ENCODE results near the gene CIAPIN1. TPM values are rescaled to one million over a fixed set of nuclear protein-coding genes. Genes with fewer than 3 reads are reported as not detected.

CIAPIN1 gene
- total and polyA plus RNA-seq, 2 donors from 2014 or later, result 53.6 to 56.3 TPM

DNA sequence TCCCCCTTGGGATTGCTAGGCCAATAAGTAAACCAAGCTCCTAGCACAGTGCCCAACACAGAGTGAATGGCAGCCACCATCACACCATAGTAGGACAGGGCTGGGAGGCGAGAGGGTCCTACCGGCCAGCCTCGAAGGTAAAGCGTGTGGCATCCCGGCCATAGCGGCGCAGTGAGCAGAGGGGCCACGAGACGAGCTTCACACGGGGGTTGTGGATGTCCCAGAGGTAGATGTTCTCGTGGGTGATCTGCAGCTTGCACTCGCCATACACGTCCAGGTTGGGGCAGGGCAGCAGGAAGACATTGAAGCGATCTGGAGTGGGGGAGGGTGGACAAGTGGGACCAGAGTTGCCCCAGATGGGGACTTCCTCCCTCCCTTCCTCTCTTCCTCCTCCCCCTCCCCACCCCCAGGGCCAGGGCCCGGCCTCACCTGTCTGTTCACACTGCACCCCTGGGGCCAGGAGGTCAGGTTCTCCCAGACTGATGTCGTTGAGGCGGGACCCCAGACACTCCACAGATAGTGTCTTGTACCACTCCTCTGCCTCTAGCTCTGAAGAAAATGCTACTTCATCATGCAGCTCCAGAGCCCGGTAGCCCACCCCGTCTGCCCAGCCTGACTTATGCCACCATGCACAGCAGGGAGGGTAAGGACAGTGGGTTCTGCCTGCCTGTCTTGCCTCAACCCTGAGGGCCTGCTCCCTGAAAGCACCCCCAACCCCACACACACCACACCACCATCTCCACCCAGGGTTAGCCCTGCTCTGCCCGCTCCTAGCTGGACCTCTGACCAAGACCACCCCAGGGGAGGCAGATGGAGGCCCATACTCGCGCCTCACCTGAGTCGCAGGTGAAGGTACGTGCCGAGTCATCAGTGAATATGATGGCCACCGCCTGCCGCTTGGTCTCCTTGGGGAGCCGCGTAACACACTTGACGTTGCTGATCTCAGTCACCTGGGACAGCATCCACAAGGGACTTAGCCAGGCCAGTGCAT lies 27.8 kb upstream of the CIAPIN1 start:
- Histone ChIP-seq H3K27me3 (ENCODE audit: control insufficient read depth, insufficient read depth, low read length) (no peaks in the 10 kb centered on the region), H3K9me3 (ENCODE audit: control insufficient read depth in 2 of 3, insufficient read depth in 1 of 3, low read length in 3 of 3) (no peaks in the 10 kb centered on the region), H3K4me3 (ENCODE audit: low read length in 3 of 3) (no peak overlapping the region), H3K36me3 (ENCODE audit: control insufficient read depth in 2 of 3, insufficient read depth in 3 of 3, low read length in 3 of 3) (peaks cover 2 to 37% (median 32%) of the 10 kb centered on the region in 3 donors), H3K9ac (ENCODE audit: low read length in 3 of 3) (no peak overlapping the region), H3K4me1 (ENCODE audit: control insufficient read depth in 2 of 3, insufficient read depth in 2 of 3, low read depth in 1 of 3, low read length in 3 of 3) (peaks cover 0 to 63% (median 43%) of the 10 kb centered on the region in 3 donors), H3K27ac (ENCODE audit: low read depth in 2 of 2, low read length in 2 of 2) (no peak overlapping the region)
- FAIRE-seq (no peak), DNase-seq (peak in 1 of 5 donors; percentile 65)
- TF ChIP-seq, protein P1, sequence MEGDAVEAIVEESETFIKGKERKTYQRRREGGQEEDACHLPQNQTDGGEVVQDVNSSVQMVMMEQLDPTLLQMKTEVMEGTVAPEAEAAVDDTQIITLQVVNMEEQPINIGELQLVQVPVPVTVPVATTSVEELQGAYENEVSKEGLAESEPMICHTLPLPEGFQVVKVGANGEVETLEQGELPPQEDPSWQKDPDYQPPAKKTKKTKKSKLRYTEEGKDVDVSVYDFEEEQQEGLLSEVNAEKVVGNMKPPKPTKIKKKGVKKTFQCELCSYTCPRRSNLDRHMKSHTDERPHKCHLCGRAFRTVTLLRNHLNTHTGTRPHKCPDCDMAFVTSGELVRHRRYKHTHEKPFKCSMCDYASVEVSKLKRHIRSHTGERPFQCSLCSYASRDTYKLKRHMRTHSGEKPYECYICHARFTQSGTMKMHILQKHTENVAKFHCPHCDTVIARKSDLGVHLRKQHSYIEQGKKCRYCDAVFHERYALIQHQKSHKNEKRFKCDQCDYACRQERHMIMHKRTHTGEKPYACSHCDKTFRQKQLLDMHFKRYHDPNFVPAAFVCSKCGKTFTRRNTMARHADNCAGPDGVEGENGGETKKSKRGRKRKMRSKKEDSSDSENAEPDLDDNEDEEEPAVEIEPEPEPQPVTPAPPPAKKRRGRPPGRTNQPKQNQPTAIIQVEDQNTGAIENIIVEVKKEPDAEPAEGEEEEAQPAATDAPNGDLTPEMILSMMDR (IDR thresholded peaks at IDR 0.05; ENCODE audit: borderline replicate concordance, extremely low read depth, insufficient read depth), result no peak
- intact Hi-C loops (cut with DNase I), result no loop called here

DNA sequence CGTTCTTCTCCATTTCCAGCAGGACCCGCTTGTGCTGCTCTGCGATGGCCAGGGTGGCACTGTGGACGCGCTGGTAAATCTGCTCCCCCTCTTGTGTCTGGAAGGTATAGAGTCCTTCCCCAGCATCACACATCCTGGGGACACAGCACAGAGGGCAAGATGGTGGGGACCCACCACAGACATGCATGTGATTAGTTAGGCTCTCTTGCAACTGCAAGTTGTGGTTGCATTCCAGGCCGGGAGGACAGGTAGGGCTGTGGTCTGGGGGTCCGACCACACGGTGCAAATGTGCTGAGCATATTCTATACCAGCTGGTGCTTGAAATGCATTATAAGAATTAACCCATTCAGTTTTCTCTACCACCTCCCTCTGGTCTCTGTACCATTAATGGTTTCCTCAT lies 26.7 kb upstream of the CIAPIN1 start:
- no peak overlapping the region for H3K9ac ChIP-seq (ENCODE audit: low read length in 3 of 3)
- H3K27ac ChIP-seq (ENCODE audit: low read depth in 2 of 2, low read length in 2 of 2), result no peak overlapping the region
- TF ChIP-seq, protein P1 (IDR thresholded peaks at IDR 0.05; ENCODE audit: borderline replicate concordance, extremely low read depth, insufficient read depth), result no peak
- FAIRE-seq (no peak), DNase-seq (no peak)
- H3K27me3 ChIP-seq (ENCODE audit: control insufficient read depth, insufficient read depth, low read length), result no peaks in the 10 kb centered on the region
- H3K4me3 ChIP-seq (ENCODE audit: low read length in 3 of 3), result no peak overlapping the region
- peaks cover 0 to 57% (median 43%) of the 10 kb centered on the region in 3 donors for H3K4me1 ChIP-seq (ENCODE audit: control insufficient read depth in 2 of 3, insufficient read depth in 2 of 3, low read depth in 1 of 3, low read length in 3 of 3)
- no peaks in the 10 kb centered on the region for H3K9me3 ChIP-seq (ENCODE audit: control insufficient read depth in 2 of 3, insufficient read depth in 1 of 3, low read length in 3 of 3)
- H3K36me3 ChIP-seq (ENCODE audit: control insufficient read depth in 2 of 3, insufficient read depth in 3 of 3, low read length in 3 of 3), result peaks cover 2 to 47% (median 42%) of the 10 kb centered on the region in 3 donors
- intact Hi-C loops (cut with DNase I), result no loop called here

DNA sequence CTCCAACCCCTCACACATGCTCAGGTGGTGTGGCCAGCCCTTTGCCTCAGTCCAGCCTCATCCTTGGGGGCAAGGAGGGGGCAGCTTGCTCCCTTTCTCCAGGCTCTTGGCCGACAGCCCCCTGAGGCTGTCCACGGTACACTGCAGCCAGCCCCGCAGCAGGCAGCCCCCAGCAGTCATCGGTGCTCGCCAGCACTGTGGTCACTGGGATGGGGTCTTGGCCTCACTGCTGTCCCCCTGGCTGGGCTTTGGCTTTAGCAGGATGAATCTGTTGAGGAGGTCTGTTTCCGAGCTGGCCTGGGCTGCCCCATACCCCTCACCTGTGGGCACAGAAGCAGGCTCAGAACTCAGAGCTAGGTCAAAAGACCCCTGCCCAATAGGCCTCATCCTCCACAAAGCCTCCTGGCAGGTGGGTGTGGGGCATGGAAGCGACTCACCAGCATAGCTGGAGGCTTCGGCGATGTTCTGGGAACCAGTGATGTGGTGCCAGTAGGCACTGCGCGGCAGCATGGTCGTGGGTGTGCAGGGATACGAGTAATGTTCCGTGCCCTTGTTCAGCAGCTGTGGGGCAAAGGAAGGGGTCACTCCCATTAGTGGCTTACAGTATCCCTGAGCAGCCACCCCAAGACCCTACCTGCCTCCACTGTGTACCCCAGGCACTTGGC lies 26.1 kb upstream of the CIAPIN1 start:
- DNase-seq (no peak), FAIRE-seq (no peak)
- TF ChIP-seq, protein P1 (IDR thresholded peaks at IDR 0.05; ENCODE audit: borderline replicate concordance, extremely low read depth, insufficient read depth), result no peak
- Histone ChIP-seq H3K27me3 (ENCODE audit: control insufficient read depth, insufficient read depth, low read length) (no peaks in the 10 kb centered on the region), H3K4me1 (ENCODE audit: control insufficient read depth in 2 of 3, insufficient read depth in 2 of 3, low read depth in 1 of 3, low read length in 3 of 3) (peaks cover 0 to 52% (median 40%) of the 10 kb centered on the region in 3 donors), H3K9ac (ENCODE audit: low read length in 3 of 3) (no peak overlapping the region), H3K27ac (ENCODE audit: low read depth in 2 of 2, low read length in 2 of 2) (no peak overlapping the region), H3K4me3 (ENCODE audit: low read length in 3 of 3) (no peak overlapping the region), H3K36me3 (ENCODE audit: control insufficient read depth in 2 of 3, insufficient read depth in 3 of 3, low read length in 3 of 3) (peaks cover 2 to 53% (median 44%) of the 10 kb centered on the region in 3 donors), H3K9me3 (ENCODE audit: control insufficient read depth in 2 of 3, insufficient read depth in 1 of 3, low read length in 3 of 3) (no peaks in the 10 kb centered on the region)
- intact Hi-C loops (cut with DNase I), result no loop called here

All from kidney (tissue), 14 donors.